DMS 273 (cell line): Measurements from ENCODE around the gene MAP3K2.
A peak's percentile ranks its signal among the peaks of the same experiment; 100 is the strongest.

Source experiments
- DNase-seq: peaks from one replicate; lab custom pipeline; 2025; ENCODE audit not compliant: unreplicated experiment; lab: John Stamatoyannopoulos, UW

The MAP3K2 gene

GRCh38 chr2:127408004-127408806, 20.4 kb upstream of the MAP3K2 start:
- DNase-seq: peak; percentile 98

- DNase-seq: no peak
Measured at GRCh38 chr2:127407661-127408003, 19.9 kb upstream of the MAP3K2 start.

GRCh38 chr2:127407091-127407490, 19.3 kb upstream of the MAP3K2 start:
- DNase-seq: no peak

GRCh38 chr2:127406454-127406853, 18.7 kb upstream of the MAP3K2 start:
- DNase-seq: no peak

- no peak for DNase-seq
Measured at GRCh38 chr2:127405255-127405610, 17.5 kb upstream of the MAP3K2 start.

GRCh38 chr2:127404466-127405254, 16.9 kb upstream of the MAP3K2 start:
- no peak for DNase-seq

- no peak for DNase-seq
Measured at GRCh38 chr2:127403460-127403859, 15.7 kb upstream of the MAP3K2 start.

GRCh38 chr2:127401757-127402695, 14.3 kb upstream of the MAP3K2 start:
- no peak for DNase-seq

GRCh38 chr2:127400897-127401756, 13.4 kb upstream of the MAP3K2 start:
- DNase-seq: peak; percentile 15

GRCh38 chr2:127400533-127400896, 12.7 kb upstream of the MAP3K2 start:
- no peak for DNase-seq

GRCh38 chr2:127398239-127398590, 10.4 kb upstream of the MAP3K2 start:
- peak; percentile 83 for DNase-seq

- DNase-seq: no peak
Measured at GRCh38 chr2:127397568-127398238, 9.9 kb upstream of the MAP3K2 start.

- DNase-seq: no peak
Measured at GRCh38 chr2:127394492-127394891, 6.7 kb upstream of the MAP3K2 start.

- no peak for DNase-seq
Measured at GRCh38 chr2:127392828-127393578, 5.2 kb upstream of the MAP3K2 start.

- no peak for DNase-seq
Measured at GRCh38 chr2:127392133-127392827, 4.5 kb upstream of the MAP3K2 start.

- no peak for DNase-seq
Measured at GRCh38 chr2:127389778-127390435, 2.1 kb upstream of the MAP3K2 start.

- peak; percentile 69 for DNase-seq
Measured at GRCh38 chr2:127388423-127389164, 819 bp upstream of the MAP3K2 start.
